OCI-LY1 (cell line): ENCODE results near the gene MFAP2.

Experiments used
- H2AFZ ChIP-seq: fragments of 200-600 bp; sonication (generic), shearing (Covaris generic); 2 replicates; pipeline ENCODE4 v1.6.0; 2014; ENCODE audit warnings: antibody characterized with exemption, mild to moderate bottlenecking, low read length
- H3F3A ChIP-seq: fragments of 200-600 bp; sonication (generic), shearing (Covaris generic); 2 replicates; pipeline ENCODE4 v1.6.0; 2014; ENCODE audit warnings: mild to moderate bottlenecking, antibody characterized with exemption, low read length, moderate library complexity; ENCODE audit not compliant: insufficient read depth
- H3K27ac ChIP-seq: fragments of 200-600 bp; sonication (generic); 2 replicates; pipeline ENCODE4 v1.5.1; 2014; ENCODE audit warnings: low read length, mixed run types, mild to moderate bottlenecking, low read depth; ENCODE audit not compliant: poor library complexity, severe bottlenecking
- H3K27me3 ChIP-seq: fragments of 200-600 bp; sonication (generic); 2 replicates; pipeline ENCODE4 v1.6.0; 2014; ENCODE audit warnings: antibody characterized with exemption, mild to moderate bottlenecking, low read length, moderate library complexity; ENCODE audit not compliant: insufficient read depth
- H3K36me3 ChIP-seq: fragments of 200-600 bp; sonication (generic); 2 replicates; pipeline ENCODE4 v1.6.1; 2014; ENCODE audit warnings: mild to moderate bottlenecking, antibody characterized with exemption, low read length, moderate library complexity, mixed read lengths; ENCODE audit not compliant: insufficient read depth
- H3K4me1 ChIP-seq: fragments of 200-600 bp; sonication (generic); 2 replicates; pipeline ENCODE4 v1.5.1; 2014; ENCODE audit warnings: mild to moderate bottlenecking, low read length, moderate library complexity; ENCODE audit not compliant: insufficient read depth, severe bottlenecking
- H3K4me2 ChIP-seq: fragments of 200-600 bp; sonication (generic), shearing (Covaris generic); 2 replicates; pipeline ENCODE4 v1.6.1; 2014; ENCODE audit warnings: low read length
- H3K4me3 ChIP-seq: fragments of 200-600 bp; sonication (generic); 2 replicates; pipeline ENCODE4 v1.5.1; 2014; ENCODE audit warnings: low read length, low read depth, mild to moderate bottlenecking, mixed read lengths; ENCODE audit not compliant: poor library complexity, severe bottlenecking
- H3K79me2 ChIP-seq: fragments of 200-600 bp; shearing (Covaris generic); 2 replicates; pipeline ENCODE4 v1.6.1; 2016; ENCODE audit warnings: mixed run types, low read length, mixed read lengths; ENCODE audit not compliant: insufficient read depth
- H3K9ac ChIP-seq: fragments of 200-600 bp; sonication (generic), shearing (Covaris generic); 2 replicates; pipeline ENCODE4 v1.6.1; 2014; ENCODE audit warnings: mild to moderate bottlenecking, low read length, mixed read lengths
- H3K9me2 ChIP-seq: fragments of 200-600 bp; sonication (generic), shearing (Covaris generic); 2 replicates; pipeline ENCODE4 v1.6.1; 2014; ENCODE audit warnings: low read depth, mild to moderate bottlenecking, low read length, mixed read lengths
- H3K9me3 ChIP-seq: fragments of 200-600 bp; shearing (Covaris generic); 2 replicates; pipeline ENCODE4 v1.6.1; 2014; ENCODE audit warnings: low read length, mixed read lengths
- H4K20me1 ChIP-seq: fragments of 200-600 bp; sonication (generic), shearing (Covaris generic); 2 replicates; pipeline ENCODE4 v1.6.0; 2016; ENCODE audit warnings: mild to moderate bottlenecking, low read length; ENCODE audit not compliant: insufficient read depth
- EZH2 ChIP-seq: fragments of 200-600 bp; sonication (generic), shearing (Covaris generic); IDR thresholded peaks from 2 replicates; pipeline ENCODE4 v1.8.0; 2017; ENCODE audit warnings: borderline replicate concordance, mixed run types, mild to moderate bottlenecking, antibody characterized with exemption, low read length, moderate library complexity, mixed read lengths
- TF ChIP-seq, protein P1 (sequence below): fragments of 200-600 bp; sonication (generic), shearing (Covaris generic); IDR thresholded peaks from 2 replicates; pipeline ENCODE4 v1.5.1; 2017; ENCODE audit warnings: mild to moderate bottlenecking, antibody characterized with exemption, low read length, moderate library complexity, mixed read lengths

MFAP2 gene

DNA sequence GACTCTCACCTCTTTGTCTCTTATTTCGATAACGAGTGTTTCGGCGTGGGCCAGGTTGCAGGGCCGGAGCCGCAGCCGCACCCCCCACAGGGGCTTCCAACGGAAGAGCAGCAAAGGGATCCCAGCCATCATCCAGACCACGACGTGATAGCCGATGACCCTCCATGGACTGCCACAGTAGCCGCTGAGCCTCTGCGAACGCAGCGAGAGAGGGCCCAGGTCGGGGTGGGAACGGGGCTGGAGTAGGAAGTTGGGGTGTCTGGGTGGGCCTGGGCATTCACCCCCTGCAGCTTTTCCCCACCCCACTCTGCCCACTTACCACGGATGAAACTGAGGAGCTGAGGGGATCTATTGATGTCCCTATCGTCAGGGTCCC is 24.9 kb upstream of the MFAP2 start:
- Histone ChIP-seq H3K79me2 (no peaks in the 10 kb centered on the region), H3K9ac (no peak overlapping the region), H4K20me1 (no peaks in the 10 kb centered on the region), H3K9me2 (no peaks in the 10 kb centered on the region), H3K27me3 (no peaks in the 10 kb centered on the region), H3K27ac (no peak overlapping the region), H3K9me3 (no peaks in the 10 kb centered on the region), H3K4me1 (peaks cover 2% of the 10 kb centered on the region), H3K4me3 (no peak overlapping the region), H3K4me2 (no peak overlapping the region), H2AFZ (no peak overlapping the region), H3F3A (no peaks in the 10 kb centered on the region), H3K36me3 (peaks cover 3% of the 10 kb centered on the region; the same call in 1 of the 2 replicates)
- no peak for TF ChIP-seq EZH2
- TF ChIP-seq, protein P1, sequence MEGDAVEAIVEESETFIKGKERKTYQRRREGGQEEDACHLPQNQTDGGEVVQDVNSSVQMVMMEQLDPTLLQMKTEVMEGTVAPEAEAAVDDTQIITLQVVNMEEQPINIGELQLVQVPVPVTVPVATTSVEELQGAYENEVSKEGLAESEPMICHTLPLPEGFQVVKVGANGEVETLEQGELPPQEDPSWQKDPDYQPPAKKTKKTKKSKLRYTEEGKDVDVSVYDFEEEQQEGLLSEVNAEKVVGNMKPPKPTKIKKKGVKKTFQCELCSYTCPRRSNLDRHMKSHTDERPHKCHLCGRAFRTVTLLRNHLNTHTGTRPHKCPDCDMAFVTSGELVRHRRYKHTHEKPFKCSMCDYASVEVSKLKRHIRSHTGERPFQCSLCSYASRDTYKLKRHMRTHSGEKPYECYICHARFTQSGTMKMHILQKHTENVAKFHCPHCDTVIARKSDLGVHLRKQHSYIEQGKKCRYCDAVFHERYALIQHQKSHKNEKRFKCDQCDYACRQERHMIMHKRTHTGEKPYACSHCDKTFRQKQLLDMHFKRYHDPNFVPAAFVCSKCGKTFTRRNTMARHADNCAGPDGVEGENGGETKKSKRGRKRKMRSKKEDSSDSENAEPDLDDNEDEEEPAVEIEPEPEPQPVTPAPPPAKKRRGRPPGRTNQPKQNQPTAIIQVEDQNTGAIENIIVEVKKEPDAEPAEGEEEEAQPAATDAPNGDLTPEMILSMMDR, result no peak

DNA sequence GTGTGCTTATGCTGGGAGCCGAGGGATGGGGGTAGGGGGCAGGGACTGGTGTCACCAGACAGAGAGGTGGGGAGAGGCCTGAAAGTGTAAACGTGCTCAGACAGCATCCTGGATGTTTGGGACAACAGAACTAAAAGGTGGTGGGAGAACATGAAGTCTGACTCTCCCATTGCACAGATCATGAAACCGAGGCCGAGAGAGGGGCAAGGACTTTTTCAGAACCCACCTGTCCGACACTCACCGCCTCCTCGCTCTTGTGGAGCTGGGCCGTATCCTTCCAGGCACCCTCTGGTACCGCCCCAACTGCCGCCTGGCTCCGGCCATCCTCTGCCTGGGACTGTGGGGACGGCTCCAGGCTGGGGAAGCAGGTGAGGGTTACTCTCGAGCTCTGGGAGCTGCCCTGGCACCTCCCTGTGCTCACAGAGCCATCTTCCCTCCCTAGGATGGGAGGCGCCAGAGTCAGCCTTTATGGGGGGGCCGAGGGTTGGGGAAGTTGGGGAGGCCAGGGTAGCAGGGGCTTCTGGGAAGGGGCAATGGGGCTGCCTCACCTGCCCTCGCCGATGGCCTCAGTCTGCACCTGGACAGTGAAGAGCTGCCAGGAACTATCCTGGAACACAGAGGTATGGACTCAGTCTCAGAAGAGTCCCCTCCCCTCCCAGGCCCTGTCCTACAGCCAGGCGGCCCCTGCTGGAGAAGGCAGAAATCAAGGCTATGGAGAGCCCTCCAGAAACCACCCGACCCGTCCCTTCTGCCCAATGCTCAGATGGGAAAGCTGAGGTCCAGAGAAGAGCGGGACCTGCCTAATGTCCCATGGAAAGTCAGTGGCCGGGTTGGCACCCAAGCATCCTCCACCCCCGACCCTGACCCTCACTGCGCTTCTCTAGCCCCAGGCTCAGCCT is 24.3 kb upstream of the MFAP2 start:
- Histone ChIP-seq H3F3A (no peaks in the 10 kb centered on the region), H3K27ac (no peak overlapping the region), H3K9me2 (no peaks in the 10 kb centered on the region), H3K36me3 (peaks cover 3% of the 10 kb centered on the region; the same call in 1 of the 2 replicates), H3K4me2 (no peak overlapping the region), H3K9me3 (no peaks in the 10 kb centered on the region), H3K4me1 (no peaks in the 10 kb centered on the region), H3K9ac (no peak overlapping the region), H3K4me3 (no peak overlapping the region), H3K79me2 (no peaks in the 10 kb centered on the region), H2AFZ (no peak overlapping the region), H3K27me3 (no peaks in the 10 kb centered on the region), H4K20me1 (no peaks in the 10 kb centered on the region)
- TF ChIP-seq, protein P1, result no peak
- TF ChIP-seq EZH2, result no peak

DNA sequence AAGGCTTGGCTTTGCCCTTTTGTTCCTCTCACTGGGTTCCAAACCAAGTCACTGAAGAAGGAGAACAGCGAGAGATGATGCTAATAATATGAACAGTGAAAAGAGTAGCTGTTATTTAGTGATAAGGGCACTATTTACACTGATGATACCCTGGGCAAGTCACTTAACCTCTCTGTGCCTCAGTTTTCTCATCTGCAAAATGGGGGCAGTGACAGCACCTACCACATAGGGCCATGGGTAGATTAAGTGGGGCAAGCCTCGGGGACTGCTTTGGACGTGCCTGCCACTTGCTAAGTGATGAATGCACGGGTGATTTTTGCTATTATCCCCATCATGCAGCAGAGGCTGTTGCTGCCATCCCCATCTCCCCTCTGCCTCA is 22.1 kb upstream of the MFAP2 start:
- no peaks in the 10 kb centered on the region for H3K27me3 ChIP-seq
- no peaks in the 10 kb centered on the region for H3K9me3 ChIP-seq
- H3K79me2 ChIP-seq, result no peaks in the 10 kb centered on the region
- no peaks in the 10 kb centered on the region for H4K20me1 ChIP-seq
- TF ChIP-seq EZH2, result no peak
- TF ChIP-seq, protein P1, result no peak
- no peak overlapping the region for H3K27ac ChIP-seq
- H3K4me1 ChIP-seq, result no peaks in the 10 kb centered on the region
- no peak overlapping the region for H3K9ac ChIP-seq
- no peak overlapping the region for H2AFZ ChIP-seq
- H3K9me2 ChIP-seq, result no peaks in the 10 kb centered on the region
- no peak overlapping the region for H3K4me2 ChIP-seq
- H3K36me3 ChIP-seq, result peaks cover 9% of the 10 kb centered on the region; the same call in 1 of the 2 replicates
- H3K4me3 ChIP-seq, result no peak overlapping the region
- no peaks in the 10 kb centered on the region for H3F3A ChIP-seq
